Upper lobe of left lung (tissue), 6 donors: ENCODE results near the gene DNAH1. TPM values are rescaled to one million over a fixed set of nuclear protein-coding genes. Genes with fewer than 3 reads are reported as not detected.
A peak's percentile ranks its signal among the peaks of the same experiment; 100 is the strongest.

Experiments used
- ATAC-seq, 2 donors: fragments of 200-7000 bp; cut with Tn5 transposase; one replicate each; pipeline ENCODE4 v1.9.1; 2022; ENCODE audit warnings: mild to moderate bottlenecking in 2 of 2, moderate library complexity in 2 of 2; ENCODE audit not compliant: low FRiP score in 2 of 2
- DNase-seq, 2 donors: peaks; one replicate each; pipeline ENCODE4 v3.0.0-alpha.2; 2019 to 2020
- H3K27ac ChIP-seq, 4 donors: fragments of 200-600 bp; sonication (generic); one replicate each; pipeline ENCODE4 v1.5.1; 2016 to 2019
- H3K27me3 ChIP-seq, 4 donors: fragments of 200-600 bp; sonication (generic); one replicate each; pipeline ENCODE4 v1.5.1; 2017 to 2019
- H3K36me3 ChIP-seq, 4 donors: fragments of 200-600 bp; sonication (generic); one replicate each; pipeline ENCODE4 v1.5.1; 2016 to 2019
- H3K4me1 ChIP-seq, 4 donors: fragments of 200-600 bp; sonication (generic); one replicate each; pipeline ENCODE4 v1.5.1; 2018 to 2019
- H3K4me3 ChIP-seq, 4 donors: fragments of 200-600 bp; sonication (generic); one replicate each; pipeline ENCODE4 v1.5.1; 2017 to 2019; ENCODE audit warnings: mild to moderate bottlenecking in 2 of 4, moderate library complexity in 1 of 4
- H3K9me3 ChIP-seq, 4 donors: fragments of 200-600 bp; sonication (generic); one replicate each; pipeline ENCODE4 v1.5.1; 2018 to 2019
- CTCF ChIP-seq, 6 experiments: fragments of 450-650 bp in 4 of 6; fragments of 200-600 bp in 2 of 6; sonication (generic) in 2 of 6; IDR thresholded peaks; one replicate each; pipeline ENCODE4 v1.5.1; 2016 to 2019; ENCODE audit warnings: antibody characterized with exemption in 6 of 6
- EP300 ChIP-seq, 4 donors: sonication (generic); formaldehyde crosslinking; IDR thresholded peaks; one replicate each; pipeline ENCODE4 v1.5.1; 2017; ENCODE audit warnings: antibody characterized with exemption in 4 of 4, control low read depth in 2 of 4
- POLR2A ChIP-seq, 4 donors: fragments of 450-650 bp; IDR thresholded peaks; one replicate each; pipeline ENCODE4 v1.5.1; 2016 to 2017; ENCODE audit warnings: antibody characterized with exemption in 4 of 4, mild to moderate bottlenecking in 2 of 4
- POLR2AphosphoS5 ChIP-seq, 2 donors: sonication (generic); formaldehyde crosslinking; IDR thresholded peaks; one replicate each; pipeline ENCODE4 v1.5.1; 2017; ENCODE audit warnings: antibody characterized with exemption in 2 of 2
- WGBS, 2 donors: methylation state at CpG; one replicate each; pipeline ENCODE4 v1.1.5; 2017 to 2018; 5-methylcytosine and 5-hydroxymethylcytosine counted together
- total RNA-seq, 6 donors: library from RNA; depleted of rRNA in 4 of 6; stranded (reverse); fragments of >200 nt in 4 of 6; gene quantifications; one replicate each; pipeline versions ENCODE4 v1.1.0 to v1.2.1, GENCODE V29; 2016 to 2021
- donor health status: DM: no; HTN: no; CAD: no; lungs with moderate emphysema.
- donor health status: DM: no; HTN: yes; CAD: no; lungs with severe emphysema.

The DNAH1 gene
- total RNA-seq, 6 donors from 2014 or later = 10.8 to 67.1 (median 22.4) TPM

GRCh38 chr3:52440249-52440551, 124.1 kb downstream of the DNAH1 start:
- Histone ChIP-seq H3K36me3 (peaks cover 0 to 4% (median 0%) of the 10 kb centered on the region in 4 donors), H3K9me3 (no peaks in the 10 kb centered on the region), H3K4me3 (peak overlapping the region in 1 of 4 donors; percentile 5), H3K27ac (peak overlapping the region in 3 of 4 donors; percentile 31 to 78 (median 75)), H3K27me3 (no peaks in the 10 kb centered on the region), H3K4me1 (peaks cover 27 to 59% (median 43%) of the 10 kb centered on the region in 4 donors)
- 86 to 91% methylated on average over 9 to 12 of the region's 12 CpGs for whole genome bisulfite sequencing, 2 donors
- TF ChIP-seq POLR2AphosphoS5 (IDR thresholded peaks at IDR 0.05) = no peak
- TF ChIP-seq EP300 (IDR thresholded peaks at IDR 0.05) = no peak
- no peak for TF ChIP-seq POLR2A (IDR thresholded peaks at IDR 0.05)
- DNase-seq = peak in 1 of 2 donors; percentile 69
- ATAC-seq = no peak

GRCh38 chr3:52440671-52441070, 124.6 kb downstream of the DNAH1 start:
- 89 to 98% methylated on average over 13 to 14 of the region's 14 CpGs for WGBS, 2 donors
- Histone ChIP-seq H3K9me3 (no peaks in the 10 kb centered on the region), H3K27me3 (no peaks in the 10 kb centered on the region), H3K27ac (peak overlapping the region in 3 of 4 donors; percentile 31 to 78 (median 75)), H3K4me3 (no peak overlapping the region), H3K4me1 (peaks cover 29 to 57% (median 43%) of the 10 kb centered on the region in 4 donors), H3K36me3 (peaks cover 0 to 4% (median 0%) of the 10 kb centered on the region in 4 donors)
- ATAC-seq (no peak), DNase-seq (no peak)
- TF ChIP-seq CTCF (IDR thresholded peaks at IDR 0.05) (no peak), POLR2A (IDR thresholded peaks at IDR 0.05) (no peak), EP300 (IDR thresholded peaks at IDR 0.05) (no peak), POLR2AphosphoS5 (IDR thresholded peaks at IDR 0.05) (no peak)

- WGBS, 2 donors = 83 to 86% methylated on average over 22 to 23 of the region's 23 CpGs
- no peak for TF ChIP-seq POLR2A (IDR thresholded peaks at IDR 0.05)
- no peak for TF ChIP-seq POLR2AphosphoS5 (IDR thresholded peaks at IDR 0.05)
- no peak for TF ChIP-seq CTCF (IDR thresholded peaks at IDR 0.05)
- TF ChIP-seq EP300 (IDR thresholded peaks at IDR 0.05) = no peak
- peaks cover 0 to 4% (median 0%) of the 10 kb centered on the region in 4 donors for H3K36me3 ChIP-seq
- H3K27ac ChIP-seq = peak overlapping the region; percentile 10 to 78 (median 69)
- no peaks in the 10 kb centered on the region for H3K27me3 ChIP-seq
- ATAC-seq = no peak
- no peaks in the 10 kb centered on the region for H3K9me3 ChIP-seq
- DNase-seq = no peak
- H3K4me1 ChIP-seq = peaks cover 27 to 52% (median 38%) of the 10 kb centered on the region in 4 donors
- peak overlapping the region in 3 of 4 donors; percentile 44 to 58 (median 47) for H3K4me3 ChIP-seq
Measured at GRCh38 chr3:52441091-52441771, 125.1 kb downstream of the DNAH1 start.

GRCh38 chr3:52441772-52442332, 125.7 kb downstream of the DNAH1 start:
- TF ChIP-seq POLR2A (IDR thresholded peaks at IDR 0.05) (no peak), POLR2AphosphoS5 (IDR thresholded peaks at IDR 0.05) (no peak), CTCF (IDR thresholded peaks at IDR 0.05) (no peak), EP300 (IDR thresholded peaks at IDR 0.05) (no peak)
- WGBS, 2 donors = 79 to 86% methylated on average over 5 to 16 of the region's 18 CpGs
- ATAC-seq (no peak), DNase-seq (peak in 1 of 2 donors; percentile 74)
- H3K27ac ChIP-seq = peak overlapping the region; percentile 10 to 78 (median 69)
- peaks cover 0 to 4% (median 0%) of the 10 kb centered on the region in 4 donors for H3K36me3 ChIP-seq
- no peaks in the 10 kb centered on the region for H3K27me3 ChIP-seq
- H3K4me3 ChIP-seq = peak overlapping the region in 3 of 4 donors; percentile 44 to 58 (median 47)
- peaks cover 23 to 53% (median 37%) of the 10 kb centered on the region in 4 donors for H3K4me1 ChIP-seq
- H3K9me3 ChIP-seq = no peaks in the 10 kb centered on the region

- Histone ChIP-seq H3K4me3 (peak overlapping the region in 3 of 4 donors; percentile 44 to 58 (median 47)), H3K27ac (peak overlapping the region in 3 of 4 donors; percentile 63 to 78 (median 75)), H3K4me1 (peaks cover 20 to 51% (median 35%) of the 10 kb centered on the region in 4 donors), H3K36me3 (peaks cover 0 to 4% (median 0%) of the 10 kb centered on the region in 4 donors), H3K9me3 (no peaks in the 10 kb centered on the region), H3K27me3 (no peaks in the 10 kb centered on the region)
- ATAC-seq (no peak), DNase-seq (no peak)
- TF ChIP-seq CTCF (IDR thresholded peaks at IDR 0.05) (no peak), POLR2A (IDR thresholded peaks at IDR 0.05) (no peak), POLR2AphosphoS5 (IDR thresholded peaks at IDR 0.05) (no peak), EP300 (IDR thresholded peaks at IDR 0.05) (no peak)
- 87% methylated on average over 7 to 14 of the region's 16 CpGs for WGBS, 2 donors
Measured at GRCh38 chr3:52442409-52443267, 126.5 kb downstream of the DNAH1 start.
